HL-60 (cell line): Measurements from ENCODE around the gene LY6G5C.

ENCODE experiments used
- DNase-seq, 2 experiments: peaks; one replicate each; pipeline ENCODE4 v3.0.0-alpha.2; 2010 to 2020; ENCODE audit warnings: low read depth in 1 of 2, low spot score in 1 of 2
- H3K27ac ChIP-seq: fragments of 250-450 bp; sonication (Bioruptor Pico); replicated peaks from 2 replicates; pipeline ENCODE4 v1.5.1; 2020; ENCODE audit warnings: mild to moderate bottlenecking, moderate library complexity
- H3K27me3 ChIP-seq: fragments of 250-450 bp; sonication (Bioruptor Pico); 2 replicates; pipeline ENCODE4 v1.5.1; 2021; ENCODE audit warnings: mild to moderate bottlenecking, moderate library complexity; ENCODE audit not compliant: insufficient read depth, poor library complexity, severe bottlenecking
- H3K4me3 ChIP-seq: replicated peaks from 2 replicates; pipeline ENCODE4 v1.5.1; 2011; ENCODE audit warnings: mild to moderate bottlenecking, control low read depth, low read length; ENCODE audit not compliant: insufficient read depth
- CTCF ChIP-seq: IDR thresholded peaks from one replicate; pipeline ENCODE4 v1.5.1; 2011; ENCODE audit warnings: low read length, control low read depth, inconsistent platforms; ENCODE audit not compliant: insufficient read depth
- GABPA ChIP-seq: IDR thresholded peaks from 2 replicates; pipeline ENCODE4 v1.6.1; 2012; ENCODE audit warnings: low read depth
- POLR2AphosphoS5 ChIP-seq: IDR thresholded peaks from 2 replicates; pipeline ENCODE4 v1.6.1; 2012; ENCODE audit warnings: low read depth
- REST ChIP-seq: IDR thresholded peaks from 2 replicates; pipeline ENCODE4 v1.6.1; 2012; ENCODE audit warnings: low read depth; ENCODE audit not compliant: insufficient replicate concordance
- SPI1 ChIP-seq: IDR thresholded peaks from 2 replicates; pipeline ENCODE4 v1.6.1; 2012; ENCODE audit warnings: low read depth, mild to moderate bottlenecking, borderline replicate concordance

The LY6G5C gene

GRCh38 chr6:31692886-31693285 lies 12.0 kb upstream of the LY6G5C start:
- no peak overlapping the region for H3K4me3 ChIP-seq
- TF ChIP-seq CTCF: no peak
- TF ChIP-seq REST: no peak
- no peak for TF ChIP-seq SPI1
- TF ChIP-seq POLR2AphosphoS5: no peak
- TF ChIP-seq GABPA: no peak
- no peak overlapping the region for H3K27ac ChIP-seq
- H3K27me3 ChIP-seq: no peaks in the 10 kb centered on the region
- no peak for DNase-seq

GRCh38 chr6:31692353-31692752 lies 11.5 kb upstream of the LY6G5C start:
- no peak for TF ChIP-seq SPI1
- TF ChIP-seq POLR2AphosphoS5: no peak
- TF ChIP-seq GABPA: no peak
- no peak for TF ChIP-seq CTCF
- TF ChIP-seq REST: no peak
- DNase-seq: no peak
- Histone ChIP-seq H3K4me3 (no peak overlapping the region), H3K27me3 (no peaks in the 10 kb centered on the region), H3K27ac (no peak overlapping the region)

GRCh38 chr6:31691564-31692108 lies 10.8 kb upstream of the LY6G5C start:
- TF ChIP-seq REST (no peak), GABPA (no peak), POLR2AphosphoS5 (no peak), SPI1 (no peak), CTCF (no peak)
- Histone ChIP-seq H3K4me3 (no peak overlapping the region), H3K27me3 (no peaks in the 10 kb centered on the region), H3K27ac (no peak overlapping the region)
- no peak for DNase-seq
